GM10847 (cell line): ENCODE measurements around the gene ANTXR1.

ENCODE experiments used
- POLR2A ChIP-seq: IDR thresholded peaks from 2 replicates; pipeline ENCODE4 v1.6.1; 2011; ENCODE audit not compliant: insufficient read length; ENCODE audit errors: extremely low read depth

ANTXR1 gene

GRCh38 chr2:69297216-69297615 is 284.2 kb downstream of the ANTXR1 start:
- no peak for TF ChIP-seq POLR2A

GRCh38 chr2:69298261-69298660 is 285.3 kb downstream of the ANTXR1 start:
- TF ChIP-seq POLR2A, result no peak

GRCh38 chr2:69298862-69299261 is 285.9 kb downstream of the ANTXR1 start:
- no peak for TF ChIP-seq POLR2A
